ENCODE data around the gene IGFL4.

IGFL4 gene

GRCh38 chr19:46014941-46015686 lies 25.7 kb downstream of the IGFL4 start:
- Histone ChIP-seq H3K27me3 (ENCODE audit: control insufficient read depth in 2 of 2, insufficient read depth in 2 of 2, low read length in 2 of 2) (peaks cover 6% of the 10 kb centered on the region in 2 donors), H3K4me1 (ENCODE audit: control insufficient read depth in 2 of 2, insufficient read depth in 2 of 2, low read length in 2 of 2) (peaks cover 14 to 20% of the 10 kb centered on the region in 2 donors), H3K4me3 (ENCODE audit: low read length in 2 of 2) (peak overlapping the region; percentile 46 to 81), H3K9me3 (ENCODE audit: control insufficient read depth in 2 of 2, low read length in 2 of 2) (no peaks in the 10 kb centered on the region), H3K9ac (ENCODE audit: low read depth in 1 of 2, low read length in 2 of 2) (peak overlapping the region in 1 of 2 donors; percentile 50), H3K36me3 (ENCODE audit: control insufficient read depth in 2 of 2, insufficient read depth in 2 of 2, low read length in 2 of 2) (no peaks in the 10 kb centered on the region), H3K27ac (ENCODE audit: low read depth in 2 of 2, low read length in 2 of 2) (no peak overlapping the region)

- H3K9ac ChIP-seq (ENCODE audit: low read depth in 1 of 2, low read length in 2 of 2) = peak overlapping the region in 1 of 2 donors; percentile 50
- H3K36me3 ChIP-seq (ENCODE audit: control insufficient read depth in 2 of 2, insufficient read depth in 2 of 2, low read length in 2 of 2) = no peaks in the 10 kb centered on the region
- no peaks in the 10 kb centered on the region for H3K9me3 ChIP-seq (ENCODE audit: control insufficient read depth in 2 of 2, low read length in 2 of 2)
- H3K27me3 ChIP-seq (ENCODE audit: control insufficient read depth in 2 of 2, insufficient read depth in 2 of 2, low read length in 2 of 2) = peaks cover 6% of the 10 kb centered on the region in 2 donors
- peaks cover 14 to 20% of the 10 kb centered on the region in 2 donors for H3K4me1 ChIP-seq (ENCODE audit: control insufficient read depth in 2 of 2, insufficient read depth in 2 of 2, low read length in 2 of 2)
- peak overlapping the region; percentile 33 to 46 for H3K4me3 ChIP-seq (ENCODE audit: low read length in 2 of 2)
- H3K27ac ChIP-seq (ENCODE audit: low read depth in 2 of 2, low read length in 2 of 2) = no peak overlapping the region
Observed at GRCh38 chr19:46014534-46014933, 26.3 kb downstream of the IGFL4 start.

- Histone ChIP-seq H3K27ac (ENCODE audit: low read depth in 2 of 2, low read length in 2 of 2) (no peak overlapping the region), H3K36me3 (ENCODE audit: control insufficient read depth in 2 of 2, insufficient read depth in 2 of 2, low read length in 2 of 2) (peaks cover 5 to 9% of the 10 kb centered on the region in 2 donors), H3K4me3 (ENCODE audit: low read length in 2 of 2) (no peak overlapping the region), H3K9me3 (ENCODE audit: control insufficient read depth in 2 of 2, low read length in 2 of 2) (no peaks in the 10 kb centered on the region), H3K9ac (ENCODE audit: low read depth in 1 of 2, low read length in 2 of 2) (no peak overlapping the region), H3K27me3 (ENCODE audit: control insufficient read depth in 2 of 2, insufficient read depth in 2 of 2, low read length in 2 of 2) (peaks cover 3 to 6% of the 10 kb centered on the region in 2 donors), H3K4me1 (ENCODE audit: control insufficient read depth in 2 of 2, insufficient read depth in 2 of 2, low read length in 2 of 2) (peaks cover 4% of the 10 kb centered on the region in 2 donors)
Observed at GRCh38 chr19:46009530-46010510, 31.0 kb downstream of the IGFL4 start.

- Histone ChIP-seq H3K4me3 (ENCODE audit: low read length in 2 of 2) (no peak overlapping the region), H3K9me3 (ENCODE audit: control insufficient read depth in 2 of 2, low read length in 2 of 2) (no peaks in the 10 kb centered on the region), H3K4me1 (ENCODE audit: control insufficient read depth in 2 of 2, insufficient read depth in 2 of 2, low read length in 2 of 2) (no peaks in the 10 kb centered on the region), H3K27ac (ENCODE audit: low read depth in 2 of 2, low read length in 2 of 2) (no peak overlapping the region), H3K27me3 (ENCODE audit: control insufficient read depth in 2 of 2, insufficient read depth in 2 of 2, low read length in 2 of 2) (no peaks in the 10 kb centered on the region), H3K36me3 (ENCODE audit: control insufficient read depth in 2 of 2, insufficient read depth in 2 of 2, low read length in 2 of 2) (peaks cover 11 to 14% of the 10 kb centered on the region in 2 donors), H3K9ac (ENCODE audit: low read depth in 1 of 2, low read length in 2 of 2) (no peak overlapping the region)
Observed at GRCh38 chr19:46006411-46006810, 34.4 kb downstream of the IGFL4 start.

- Histone ChIP-seq H3K27me3 (ENCODE audit: control insufficient read depth in 2 of 2, insufficient read depth in 2 of 2, low read length in 2 of 2) (no peaks in the 10 kb centered on the region), H3K4me1 (ENCODE audit: control insufficient read depth in 2 of 2, insufficient read depth in 2 of 2, low read length in 2 of 2) (peaks cover 2 to 4% of the 10 kb centered on the region in 2 donors), H3K4me3 (ENCODE audit: low read length in 2 of 2) (no peak overlapping the region), H3K36me3 (ENCODE audit: control insufficient read depth in 2 of 2, insufficient read depth in 2 of 2, low read length in 2 of 2) (peaks cover 7 to 11% of the 10 kb centered on the region in 2 donors), H3K9ac (ENCODE audit: low read depth in 1 of 2, low read length in 2 of 2) (no peak overlapping the region), H3K27ac (ENCODE audit: low read depth in 2 of 2, low read length in 2 of 2) (no peak overlapping the region), H3K9me3 (ENCODE audit: control insufficient read depth in 2 of 2, low read length in 2 of 2) (no peaks in the 10 kb centered on the region)
Observed at GRCh38 chr19:46002678-46003275, 38.0 kb downstream of the IGFL4 start.

- no peaks in the 10 kb centered on the region for H3K27me3 ChIP-seq (ENCODE audit: control insufficient read depth in 2 of 2, insufficient read depth in 2 of 2, low read length in 2 of 2)
- no peak overlapping the region for H3K9ac ChIP-seq (ENCODE audit: low read depth in 1 of 2, low read length in 2 of 2)
- no peaks in the 10 kb centered on the region for H3K9me3 ChIP-seq (ENCODE audit: control insufficient read depth in 2 of 2, low read length in 2 of 2)
- peaks cover 5 to 7% of the 10 kb centered on the region in 2 donors for H3K36me3 ChIP-seq (ENCODE audit: control insufficient read depth in 2 of 2, insufficient read depth in 2 of 2, low read length in 2 of 2)
- peaks cover 8% of the 10 kb centered on the region in 2 donors for H3K4me1 ChIP-seq (ENCODE audit: control insufficient read depth in 2 of 2, insufficient read depth in 2 of 2, low read length in 2 of 2)
- no peak overlapping the region for H3K27ac ChIP-seq (ENCODE audit: low read depth in 2 of 2, low read length in 2 of 2)
- peak overlapping the region in 1 of 2 donors; percentile 13 for H3K4me3 ChIP-seq (ENCODE audit: low read length in 2 of 2)
Observed at GRCh38 chr19:46000491-46001246, 40.1 kb downstream of the IGFL4 start.

- Histone ChIP-seq H3K27me3 (ENCODE audit: control insufficient read depth in 2 of 2, insufficient read depth in 2 of 2, low read length in 2 of 2) (no peaks in the 10 kb centered on the region), H3K4me1 (ENCODE audit: control insufficient read depth in 2 of 2, insufficient read depth in 2 of 2, low read length in 2 of 2) (peaks cover 10% of the 10 kb centered on the region in 2 donors), H3K9ac (ENCODE audit: low read depth in 1 of 2, low read length in 2 of 2) (no peak overlapping the region), H3K4me3 (ENCODE audit: low read length in 2 of 2) (no peak overlapping the region), H3K27ac (ENCODE audit: low read depth in 2 of 2, low read length in 2 of 2) (no peak overlapping the region), H3K36me3 (ENCODE audit: control insufficient read depth in 2 of 2, insufficient read depth in 2 of 2, low read length in 2 of 2) (peaks cover 5 to 7% of the 10 kb centered on the region in 2 donors), H3K9me3 (ENCODE audit: control insufficient read depth in 2 of 2, low read length in 2 of 2) (no peaks in the 10 kb centered on the region)
Observed at GRCh38 chr19:45999653-46000121, 41.1 kb downstream of the IGFL4 start.

GRCh38 chr19:45998834-45999233 lies 42.0 kb downstream of the IGFL4 start:
- Histone ChIP-seq H3K27me3 (ENCODE audit: control insufficient read depth in 2 of 2, insufficient read depth in 2 of 2, low read length in 2 of 2) (no peaks in the 10 kb centered on the region), H3K4me3 (ENCODE audit: low read length in 2 of 2) (no peak overlapping the region), H3K36me3 (ENCODE audit: control insufficient read depth in 2 of 2, insufficient read depth in 2 of 2, low read length in 2 of 2) (peaks cover 5 to 7% of the 10 kb centered on the region in 2 donors), H3K27ac (ENCODE audit: low read depth in 2 of 2, low read length in 2 of 2) (no peak overlapping the region), H3K4me1 (ENCODE audit: control insufficient read depth in 2 of 2, insufficient read depth in 2 of 2, low read length in 2 of 2) (peaks cover 10% of the 10 kb centered on the region in 2 donors), H3K9me3 (ENCODE audit: control insufficient read depth in 2 of 2, low read length in 2 of 2) (no peaks in the 10 kb centered on the region), H3K9ac (ENCODE audit: low read depth in 1 of 2, low read length in 2 of 2) (no peak overlapping the region)

GRCh38 chr19:45996933-45997332 lies 43.9 kb downstream of the IGFL4 start:
- H3K27ac ChIP-seq (ENCODE audit: low read depth in 2 of 2, low read length in 2 of 2) = no peak overlapping the region
- H3K9ac ChIP-seq (ENCODE audit: low read depth in 1 of 2, low read length in 2 of 2) = no peak overlapping the region
- H3K4me1 ChIP-seq (ENCODE audit: control insufficient read depth in 2 of 2, insufficient read depth in 2 of 2, low read length in 2 of 2) = peaks cover 10% of the 10 kb centered on the region in 2 donors
- H3K27me3 ChIP-seq (ENCODE audit: control insufficient read depth in 2 of 2, insufficient read depth in 2 of 2, low read length in 2 of 2) = no peaks in the 10 kb centered on the region
- no peak overlapping the region for H3K4me3 ChIP-seq (ENCODE audit: low read length in 2 of 2)
- H3K36me3 ChIP-seq (ENCODE audit: control insufficient read depth in 2 of 2, insufficient read depth in 2 of 2, low read length in 2 of 2) = no peaks in the 10 kb centered on the region
- no peaks in the 10 kb centered on the region for H3K9me3 ChIP-seq (ENCODE audit: control insufficient read depth in 2 of 2, low read length in 2 of 2)

Data from mucosa of rectum (tissue), 2 donors.